ENCODE measurements around the gene CNTN5.

CNTN5 gene

GRCh38 chr11:99170591-99170990 is 149.8 kb downstream of the CNTN5 start:
- no peak for DNase-seq (ENCODE audit: low read depth)

GRCh38 chr11:99171330-99171729 is 150.6 kb downstream of the CNTN5 start:
- no peak for DNase-seq (ENCODE audit: low read depth)

GRCh38 chr11:99176430-99176829 is 155.7 kb downstream of the CNTN5 start:
- DNase-seq (ENCODE audit: low read depth): no peak

GRCh38 chr11:99177446-99177845 is 156.7 kb downstream of the CNTN5 start:
- DNase-seq (ENCODE audit: low read depth): no peak

- no peak for DNase-seq (ENCODE audit: low read depth)
Measured at GRCh38 chr11:99184146-99184545, 163.4 kb downstream of the CNTN5 start.

GRCh38 chr11:99188221-99188620 is 167.5 kb downstream of the CNTN5 start:
- no peak for DNase-seq (ENCODE audit: low read depth)

- no peak for DNase-seq (ENCODE audit: low read depth)
Measured at GRCh38 chr11:99192716-99193115, 172.0 kb downstream of the CNTN5 start.

GRCh38 chr11:99197477-99197876 is 176.7 kb downstream of the CNTN5 start:
- no peak for DNase-seq (ENCODE audit: low read depth)

GRCh38 chr11:99198215-99198614 is 177.5 kb downstream of the CNTN5 start:
- DNase-seq (ENCODE audit: low read depth): no peak

GRCh38 chr11:99199341-99199740 is 178.6 kb downstream of the CNTN5 start:
- no peak for DNase-seq (ENCODE audit: low read depth)

GRCh38 chr11:99200720-99201119 is 180.0 kb downstream of the CNTN5 start:
- no peak for DNase-seq (ENCODE audit: low read depth)

GRCh38 chr11:99208813-99209212 is 188.1 kb downstream of the CNTN5 start:
- no peak for DNase-seq (ENCODE audit: low read depth)

- no peak for DNase-seq (ENCODE audit: low read depth)
Measured at GRCh38 chr11:99229544-99229943, 208.8 kb downstream of the CNTN5 start.

GRCh38 chr11:99234534-99234933 is 213.8 kb downstream of the CNTN5 start:
- no peak for DNase-seq (ENCODE audit: low read depth)

- no peak for DNase-seq (ENCODE audit: low read depth)
Measured at GRCh38 chr11:99238401-99238800, 217.7 kb downstream of the CNTN5 start.

GRCh38 chr11:99240192-99241030 is 219.7 kb downstream of the CNTN5 start:
- DNase-seq (ENCODE audit: low read depth): no peak

- DNase-seq (ENCODE audit: low read depth): no peak
Measured at GRCh38 chr11:99241066-99241465, 220.3 kb downstream of the CNTN5 start.

- no peak for DNase-seq (ENCODE audit: low read depth)
Measured at GRCh38 chr11:99244613-99245012, 223.9 kb downstream of the CNTN5 start.

GRCh38 chr11:99246199-99246598 is 225.4 kb downstream of the CNTN5 start:
- DNase-seq (ENCODE audit: low read depth): no peak

- no peak for DNase-seq (ENCODE audit: low read depth)
Measured at GRCh38 chr11:99256614-99257013, 235.9 kb downstream of the CNTN5 start.

GRCh38 chr11:99257131-99257530 is 236.4 kb downstream of the CNTN5 start:
- no peak for DNase-seq (ENCODE audit: low read depth)

- DNase-seq (ENCODE audit: low read depth): no peak
Measured at GRCh38 chr11:99260696-99261095, 239.9 kb downstream of the CNTN5 start.

GRCh38 chr11:99268886-99269285 is 248.1 kb downstream of the CNTN5 start:
- DNase-seq (ENCODE audit: low read depth): no peak

- no peak for DNase-seq (ENCODE audit: low read depth)
Measured at GRCh38 chr11:99271527-99271926, 250.8 kb downstream of the CNTN5 start.
